Duodenal mucosa (tissue), 2 donors: ENCODE measurements around the gene CFAP300.

Source experiments
- H3K27ac ChIP-seq: one replicate; pipeline ENCODE4 v1.7.0; 2013; ENCODE audit warnings: low read depth, low read length
- H3K27me3 ChIP-seq, 2 donors: one replicate each; pipeline ENCODE4 v1.7.0; 2013; ENCODE audit warnings: low read length in 2 of 2, control low read depth in 1 of 2; ENCODE audit not compliant: insufficient read depth in 2 of 2, control insufficient read depth in 1 of 2
- H3K36me3 ChIP-seq, 2 donors: one replicate each; pipeline ENCODE4 v1.7.0; 2013; ENCODE audit warnings: low read length in 2 of 2, control low read depth in 1 of 2; ENCODE audit not compliant: insufficient read depth in 2 of 2, control insufficient read depth in 1 of 2
- H3K4me1 ChIP-seq, 2 donors: one replicate each; pipeline ENCODE4 v1.7.0; 2013; ENCODE audit warnings: low read length in 2 of 2, control low read depth in 1 of 2; ENCODE audit not compliant: insufficient read depth in 2 of 2, control insufficient read depth in 1 of 2
- H3K4me3 ChIP-seq, 2 donors: one replicate each; pipeline ENCODE4 v1.7.0; 2013; ENCODE audit warnings: low read length in 2 of 2, low read depth in 1 of 2
- H3K9ac ChIP-seq, 2 donors: one replicate each; pipeline ENCODE4 v1.7.0; 2013; ENCODE audit warnings: low read length in 2 of 2, low read depth in 1 of 2
- H3K9me3 ChIP-seq, 2 donors: one replicate each; pipeline ENCODE4 v1.7.0; 2013; ENCODE audit warnings: low read length in 2 of 2, control low read depth in 1 of 2; ENCODE audit not compliant: control insufficient read depth in 1 of 2

Gene CFAP300

GRCh38 chr11:102047305-102047924 is at the start of gene CFAP300:
Gene CFAP300, plus strand, starts transcription at chr11:102047437. Its CDS starts 34 bp downstream, at chr11:102047471.
- no peaks in the 10 kb centered on the region for H3K9me3 ChIP-seq
- H3K27ac ChIP-seq, result no peak within 1 kb of the TSS
- peak within 1 kb of the TSS; percentile 9 to 25 for H3K9ac ChIP-seq
- H3K4me3 ChIP-seq, result peak within 1 kb of the TSS; percentile 63 to 67
- H3K36me3 ChIP-seq, result no peaks in the 10 kb centered on the region
- H3K4me1 ChIP-seq, result peaks cover 4 to 5% of the 10 kb centered on the region in 2 donors
- H3K27me3 ChIP-seq, result no peaks in the 10 kb centered on the region

- no peaks in the 10 kb centered on the region for H3K9me3 ChIP-seq
These were observed 45.4 kb upstream of the CFAP300 start for GRCh38 chr11:102001657-102002338.

DNA sequence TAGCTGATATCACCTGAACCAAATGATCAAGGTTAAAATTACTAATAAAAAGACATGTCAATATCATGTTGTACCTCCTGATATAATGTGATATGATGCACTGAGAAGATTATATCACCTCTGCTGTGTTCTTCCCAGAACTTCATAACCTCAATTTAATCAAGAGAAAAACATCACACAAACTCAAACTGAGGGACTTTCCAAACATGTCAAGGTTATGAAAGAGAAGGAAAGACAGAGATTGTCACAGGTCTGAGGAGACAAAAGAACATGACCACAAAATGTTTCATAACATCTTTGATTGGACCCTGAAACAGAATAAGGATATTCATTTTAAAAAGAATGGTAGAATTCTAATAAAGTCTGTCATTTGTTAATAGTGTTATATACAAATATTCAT is 43.0 kb upstream of the CFAP300 start:
- peaks cover 0 to 4% of the 10 kb centered on the region in 2 donors for H3K4me1 ChIP-seq
- no peaks in the 10 kb centered on the region for H3K27me3 ChIP-seq
- H3K9ac ChIP-seq, result no peak overlapping the region
- no peaks in the 10 kb centered on the region for H3K36me3 ChIP-seq
- no peak overlapping the region for H3K4me3 ChIP-seq
- H3K27ac ChIP-seq, result no peak overlapping the region
- H3K9me3 ChIP-seq, result no peaks in the 10 kb centered on the region

More at GRCh38 chr11:102001657-102002338, 45.4 kb upstream of the CFAP300 start:
- H3K27ac ChIP-seq, result no peak overlapping the region
- no peaks in the 10 kb centered on the region for H3K36me3 ChIP-seq
- H3K27me3 ChIP-seq, result no peaks in the 10 kb centered on the region
- H3K9ac ChIP-seq, result no peak overlapping the region
- no peaks in the 10 kb centered on the region for H3K4me1 ChIP-seq
- H3K4me3 ChIP-seq, result no peak overlapping the region

DNA sequence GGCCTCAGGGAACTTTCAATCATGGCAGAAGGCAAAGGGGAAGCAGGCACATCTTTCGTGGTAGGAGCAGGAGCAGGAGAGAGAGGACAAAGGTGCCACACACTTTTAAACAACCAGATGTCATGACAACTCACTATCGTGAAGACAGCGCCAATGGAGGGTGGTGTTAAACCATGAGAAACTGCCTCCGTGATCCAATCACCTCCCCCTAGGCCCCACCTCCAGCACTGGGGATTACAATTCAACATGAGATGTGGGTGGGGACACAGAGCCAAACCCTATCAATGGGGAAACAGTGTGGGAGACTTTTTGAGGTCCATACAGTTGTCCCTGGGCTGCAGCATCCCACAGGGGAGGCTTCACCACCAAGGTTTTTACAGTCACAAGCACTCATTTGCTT is 41.9 kb upstream of the CFAP300 start:
- H3K9me3 ChIP-seq, result no peaks in the 10 kb centered on the region
- H3K27ac ChIP-seq, result no peak overlapping the region
- H3K4me3 ChIP-seq, result no peak overlapping the region
- H3K4me1 ChIP-seq, result peaks cover 0 to 4% of the 10 kb centered on the region in 2 donors
- no peaks in the 10 kb centered on the region for H3K36me3 ChIP-seq
- no peak overlapping the region for H3K9ac ChIP-seq
- no peaks in the 10 kb centered on the region for H3K27me3 ChIP-seq

DNA sequence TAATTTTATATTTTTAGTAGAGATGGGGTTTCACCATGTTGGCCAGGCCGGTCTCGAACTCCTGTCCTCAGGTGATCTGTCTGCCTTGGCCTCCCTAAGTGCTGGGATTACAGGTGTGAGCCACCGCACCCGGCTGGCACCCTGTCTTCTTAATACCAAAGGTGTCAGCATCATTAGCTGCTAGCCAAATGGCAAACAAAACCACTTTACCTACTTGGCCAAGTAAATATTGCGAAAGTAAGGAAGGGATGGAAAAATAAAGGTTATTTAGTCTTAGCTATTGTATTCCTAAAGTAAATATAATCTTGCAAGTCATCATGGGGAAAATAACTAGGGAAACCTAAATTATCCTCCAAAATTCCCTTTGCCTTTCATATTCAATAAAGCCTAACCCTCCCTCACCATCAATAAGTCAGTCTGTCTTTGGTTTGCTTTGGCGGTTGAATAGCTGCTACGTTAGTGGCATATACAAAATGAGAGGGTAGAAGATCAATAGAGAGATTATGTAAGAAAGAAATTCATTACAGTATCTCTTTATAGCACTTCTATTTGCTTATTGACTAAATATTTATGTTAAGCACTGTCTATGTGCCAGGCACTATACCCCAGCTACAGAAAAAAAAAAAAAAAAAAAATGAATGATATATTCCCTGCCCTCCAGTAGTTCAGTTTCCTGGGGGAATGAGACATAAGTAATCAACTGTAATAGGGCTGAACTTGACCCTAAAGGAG is 40.2 kb upstream of the CFAP300 start:
- Histone ChIP-seq H3K4me3 (no peak overlapping the region), H3K4me1 (peaks cover 4 to 5% of the 10 kb centered on the region in 2 donors), H3K27me3 (no peaks in the 10 kb centered on the region), H3K9ac (no peak overlapping the region), H3K36me3 (no peaks in the 10 kb centered on the region), H3K9me3 (no peaks in the 10 kb centered on the region), H3K27ac (no peak overlapping the region)

- Histone ChIP-seq H3K4me3 (no peak overlapping the region), H3K9ac (no peak overlapping the region), H3K9me3 (no peaks in the 10 kb centered on the region), H3K4me1 (peaks cover 4 to 5% of the 10 kb centered on the region in 2 donors), H3K27me3 (no peaks in the 10 kb centered on the region), H3K36me3 (no peaks in the 10 kb centered on the region), H3K27ac (no peak overlapping the region)
These were observed 39.4 kb upstream of the CFAP300 start for GRCh38 chr11:102007567-102008437.

DNA sequence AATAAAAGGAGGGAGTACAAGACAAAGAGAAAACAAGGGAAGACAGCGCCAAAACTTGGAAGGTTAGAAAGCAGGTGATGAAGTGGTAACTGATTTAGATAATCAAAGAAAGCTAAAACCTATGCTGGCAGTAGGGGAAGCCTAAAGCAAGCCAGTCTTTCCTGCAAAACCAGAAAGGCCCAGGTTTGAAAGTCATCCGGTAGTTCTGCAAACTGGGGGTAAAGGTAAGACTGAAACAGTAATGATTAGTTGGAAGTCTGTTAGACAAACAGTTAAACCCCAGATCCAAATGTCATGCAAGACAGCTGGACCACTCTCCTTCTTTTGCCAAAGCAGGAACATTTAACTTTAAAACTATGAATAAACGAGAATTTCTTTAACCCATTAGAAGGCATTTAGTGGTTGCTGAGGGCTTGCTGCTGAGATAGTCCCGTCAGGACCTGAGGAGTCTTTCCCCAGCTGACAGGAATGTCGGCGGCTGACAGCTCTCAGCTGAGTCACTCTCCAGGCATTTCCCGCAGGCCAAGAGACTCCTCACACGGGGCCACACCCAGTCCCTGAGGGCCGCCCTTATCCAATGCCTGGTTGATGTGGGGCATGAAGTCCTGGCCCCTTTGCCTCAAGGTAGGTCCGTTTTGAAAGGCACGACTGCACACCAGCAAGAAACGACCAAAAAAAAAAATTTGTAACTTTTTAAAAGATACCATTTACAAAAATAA is 36.3 kb upstream of the CFAP300 start:
- Histone ChIP-seq H3K4me3 (no peak overlapping the region), H3K27me3 (no peaks in the 10 kb centered on the region), H3K27ac (no peak overlapping the region), H3K9me3 (no peaks in the 10 kb centered on the region), H3K4me1 (peaks cover 4 to 5% of the 10 kb centered on the region in 2 donors), H3K9ac (no peak overlapping the region), H3K36me3 (no peaks in the 10 kb centered on the region)

GRCh38 chr11:102012946-102013345 is 34.3 kb upstream of the CFAP300 start:
- H3K27me3 ChIP-seq, result no peaks in the 10 kb centered on the region
- no peaks in the 10 kb centered on the region for H3K36me3 ChIP-seq
- H3K9ac ChIP-seq, result no peak overlapping the region
- H3K4me3 ChIP-seq, result no peak overlapping the region
- peaks cover 0 to 5% of the 10 kb centered on the region in 2 donors for H3K4me1 ChIP-seq
- no peak overlapping the region for H3K27ac ChIP-seq
- H3K9me3 ChIP-seq, result no peaks in the 10 kb centered on the region

GRCh38 chr11:102014756-102015155 is 32.5 kb upstream of the CFAP300 start:
- H3K4me3 ChIP-seq, result no peak overlapping the region
- H3K36me3 ChIP-seq, result no peaks in the 10 kb centered on the region
- H3K9me3 ChIP-seq, result no peaks in the 10 kb centered on the region
- H3K4me1 ChIP-seq, result peaks cover 0 to 5% of the 10 kb centered on the region in 2 donors
- H3K9ac ChIP-seq, result no peak overlapping the region
- H3K27ac ChIP-seq, result no peak overlapping the region
- H3K27me3 ChIP-seq, result no peaks in the 10 kb centered on the region
